Left renal pelvis (tissue), 4 donors: Measurements from ENCODE around the gene KDM4B. TPM values are rescaled to one million over a fixed set of nuclear protein-coding genes. Genes with fewer than 3 reads are reported as not detected.
"Not testable (repeated sequence)": the region's sequence is repeated elsewhere in the genome, so short reads cannot be mapped to it uniquely, and the experiment has no call there.

Experiments used
- DNase-seq, 4 donors: peaks; one replicate each; pipeline ENCODE4 v3.0.0-alpha.2; 2013; ENCODE audit warnings: low read depth in 4 of 4, low spot score in 3 of 4
- polyA plus RNA-seq, 4 donors: library from polyadenylated mRNA; unstranded; fragments of 120-200 nt; gene quantifications; one replicate each; pipeline ENCODE4 v1.2.1, GENCODE V29; 2013; ENCODE audit not compliant: insufficient read length in 4 of 4

The KDM4B gene
- polyA plus RNA-seq, 4 donors, result 18.5 to 28.4 (median 22.4) TPM

GRCh38 chr19:4966591-4966990 lies 2.3 kb upstream of the KDM4B start:
- no peak for DNase-seq

- DNase-seq, result no peak
Observed at GRCh38 chr19:4967738-4968461, 1.0 kb upstream of the KDM4B start.

GRCh38 chr19:4969292-4969771 lies 419 bp downstream of the KDM4B start:
- no peak for DNase-seq

GRCh38 chr19:4969772-4970531 lies 1.0 kb downstream of the KDM4B start:
- no peak for DNase-seq

- DNase-seq, result no peak
Observed at GRCh38 chr19:4970558-4971423, 1.9 kb downstream of the KDM4B start.

- DNase-seq, result no peak
Observed at GRCh38 chr19:4971424-4971793, 2.5 kb downstream of the KDM4B start.

- DNase-seq, result no peak
Observed at GRCh38 chr19:4971816-4972495, 3.0 kb downstream of the KDM4B start.

- DNase-seq, result no peak
Observed at GRCh38 chr19:4972509-4973230, 3.8 kb downstream of the KDM4B start.

GRCh38 chr19:4974880-4975469 lies 6.1 kb downstream of the KDM4B start:
- DNase-seq, result no peak

GRCh38 chr19:4975601-4976000 lies 6.7 kb downstream of the KDM4B start:
- not testable (repeated sequence) for DNase-seq

- no peak for DNase-seq
Observed at GRCh38 chr19:4976401-4977298, 7.7 kb downstream of the KDM4B start.

GRCh38 chr19:4977299-4978174 lies 8.6 kb downstream of the KDM4B start:
- DNase-seq, result no peak

- no peak for DNase-seq
Observed at GRCh38 chr19:4979211-4979807, 10.4 kb downstream of the KDM4B start.

GRCh38 chr19:4980067-4980466 lies 11.2 kb downstream of the KDM4B start:
- no peak for DNase-seq

- DNase-seq, result no peak
Observed at GRCh38 chr19:4980838-4981680, 12.1 kb downstream of the KDM4B start.

- no peak for DNase-seq
Observed at GRCh38 chr19:4981681-4981958, 12.7 kb downstream of the KDM4B start.
